HepG2 (cell line): ENCODE data around the gene TBX19. TPM values are rescaled to one million over a fixed set of nuclear protein-coding genes. Genes with fewer than 3 reads are reported as not detected.

ENCODE experiments used
- ATAC-seq: fragments of 200-7000 bp; cut with Tn5 transposase; 3 replicates; pipeline ENCODE4 v1.9.1; 2020; ENCODE audit warnings: mild to moderate bottlenecking, moderate library complexity
- BruUV-seq: library from RNA; stranded (reverse); fragments of 400-500 nt; replicated peaks from 2 replicates; lab custom pipeline; 2021; lab: Mats Ljungman, UMichigan
- CTCF ChIA-PET: fragments of 300-600 bp; formaldehyde crosslinking; extraction: SDS; loops from one replicate; lab custom pipeline; 2021; ENCODE audit warnings: low total read pairs, inconsistent platforms, low intra/inter-chr PET ratio; lab: Yijun Ruan, JAX
- POLR2A ChIA-PET: fragments of 350-600 bp; sonication (Branson Sonifier 250); formaldehyde crosslinking; loops from one replicate; lab custom pipeline; 2020; ENCODE audit warnings: antibody characterized with exemption, inconsistent platforms; lab: Yijun Ruan, JAX
- DNase-seq: peaks from one replicate; pipeline ENCODE4 v3.0.0-alpha.2; 2015; ENCODE audit warnings: low spot score
- FAIRE-seq: peaks from 3 replicates; lab custom pipeline; 2011; peaks lifted over from hg19 to GRCh38; lab: Jason Lieb, UNC
- H2AFZ ChIP-seq: one replicate; pipeline ENCODE4 v1.6.1; 2011; ENCODE audit warnings: low read length, inconsistent platforms
- H3K27ac ChIP-seq: fragments of 300-600 bp; 3 replicates; pipeline ENCODE4 v1.8.0; 2011; ENCODE audit warnings: mixed run types, mild to moderate bottlenecking, mixed read lengths, low read length, inconsistent platforms; ENCODE audit not compliant: insufficient read depth; ENCODE audit errors: extremely low read length
- H3K27me3 ChIP-seq, 2 experiments: fragments of 200-600 bp in 1 of 2; 2 replicates in 1 of 2; 3 replicates in 1 of 2; pipeline versions ENCODE4 v1.6.0 to v1.8.0; 2011; ENCODE audit warnings: low read length in 2 of 2, mild to moderate bottlenecking in 2 of 2, moderate library complexity in 2 of 2, inconsistent platforms in 1 of 2; ENCODE audit not compliant: insufficient read depth in 2 of 2, control insufficient read depth in 1 of 2
- H3K36me3 ChIP-seq, 2 experiments: fragments of 200-600 bp in 1 of 2; replicated peaks in 1 of 2; 2 replicates in 1 of 2; 3 replicates in 1 of 2; pipeline versions ENCODE4 v1.5.1 to v1.8.0; 2011; ENCODE audit warnings: low read length in 2 of 2, inconsistent platforms in 1 of 2; ENCODE audit not compliant: insufficient read depth in 2 of 2, control insufficient read depth in 1 of 2
- H3K4me1 ChIP-seq: 2 replicates; pipeline ENCODE4 v1.5.1; 2012; ENCODE audit warnings: low read length, inconsistent platforms; ENCODE audit not compliant: insufficient read depth
- H3K4me2 ChIP-seq: 2 replicates; pipeline ENCODE4 v1.6.0; 2011; ENCODE audit warnings: low read depth, low read length, inconsistent platforms
- H3K4me3 ChIP-seq, 3 experiments: fragments of 200-600 bp in 1 of 3; sonication (generic), shearing (Covaris generic) in 1 of 3; replicated peaks in 1 of 3; 2 replicates each; pipeline ENCODE4 v1.5.1; 2011 to 2016; ENCODE audit warnings: low read length in 3 of 3, inconsistent platforms in 2 of 3, low read depth in 2 of 3, mild to moderate bottlenecking in 2 of 3, control low read depth in 1 of 3, mixed read lengths in 1 of 3; ENCODE audit not compliant: insufficient read depth in 1 of 3
- H3K79me2 ChIP-seq: one replicate; pipeline ENCODE4 v1.6.1; 2011; ENCODE audit warnings: low read length, inconsistent platforms; ENCODE audit not compliant: insufficient read depth
- H3K9ac ChIP-seq: 2 replicates; pipeline ENCODE4 v1.6.0; 2011; ENCODE audit warnings: mild to moderate bottlenecking, low read depth, low read length, inconsistent platforms; ENCODE audit not compliant: insufficient read depth
- H3K9me3 ChIP-seq: 2 replicates; pipeline ENCODE4 v1.5.1; 2012; ENCODE audit warnings: mild to moderate bottlenecking, low read length
- H4K20me1 ChIP-seq: 2 replicates; pipeline ENCODE4 v1.6.0; 2011; ENCODE audit warnings: inconsistent platforms, mild to moderate bottlenecking, low read length, moderate library complexity; ENCODE audit not compliant: insufficient read depth
- ELF1 ChIP-seq: sonication (generic); formaldehyde crosslinking; IDR thresholded peaks from 2 replicates; pipeline ENCODE4 v1.4.0; 2020; ENCODE audit warnings: missing genetic modification reagents
- GATAD2A ChIP-seq: IDR thresholded peaks from 2 replicates; pipeline ENCODE4 v1.6.1; 2016
- KAT2B ChIP-seq: fragments of 150-350 bp; IDR thresholded peaks from 2 replicates; pipeline ENCODE4 v1.6.1; 2014; ENCODE audit warnings: low read depth, low read length, borderline replicate concordance
- NR2C2 ChIP-seq: sonication (generic); formaldehyde crosslinking; IDR thresholded peaks from 2 replicates; pipeline ENCODE4 v1.4.0; 2020; ENCODE audit warnings: missing genetic modification reagents, mild to moderate bottlenecking, moderate library complexity, borderline replicate concordance
- ONECUT2 ChIP-seq: sonication (generic); formaldehyde crosslinking; IDR thresholded peaks from 2 replicates; pipeline ENCODE4 v1.4.0; 2020; ENCODE audit warnings: missing genetic modification reagents
- PAWR ChIP-seq: sonication (generic); formaldehyde crosslinking; IDR thresholded peaks from 2 replicates; pipeline ENCODE4 v1.4.0; 2020; ENCODE audit warnings: missing genetic modification reagents, mild to moderate bottlenecking, borderline replicate concordance
- POLR2A ChIP-seq, 2 experiments: IDR thresholded peaks; 2 replicates each; pipeline ENCODE4 v1.6.1; 2011; ENCODE audit warnings: low read depth in 2 of 2, low read length in 2 of 2, mild to moderate bottlenecking in 1 of 2, moderate library complexity in 1 of 2; ENCODE audit not compliant: insufficient read depth in 1 of 2
- ZBTB3 ChIP-seq: sonication (generic); formaldehyde crosslinking; IDR thresholded peaks from 2 replicates; pipeline ENCODE4 v1.4.0; 2020; ENCODE audit warnings: low read depth, mild to moderate bottlenecking, moderate library complexity, missing genetic modification reagents, borderline replicate concordance
- ZFP62 ChIP-seq: sonication (generic); formaldehyde crosslinking; IDR thresholded peaks from 2 replicates; pipeline ENCODE4 v1.4.0; 2020; ENCODE audit warnings: missing genetic modification reagents
- ZNF619 ChIP-seq: sonication (generic); formaldehyde crosslinking; IDR thresholded peaks from 2 replicates; pipeline ENCODE4 v1.4.0; 2020; ENCODE audit warnings: mild to moderate bottlenecking, missing genetic modification reagents
- ZNF709 ChIP-seq: sonication (generic); formaldehyde crosslinking; IDR thresholded peaks from 2 replicates; pipeline ENCODE4 v1.5.0; 2020; ENCODE audit warnings: mild to moderate bottlenecking, missing genetic modification reagents
- WGBS: methylation state at CpG from one replicate; pipeline ENCODE4 v1.1.6; 2017; ENCODE audit warnings: low lambda C conversion rate; 5-methylcytosine and 5-hydroxymethylcytosine counted together
- in situ Hi-C: cut with HindIII; loops from 2 replicates; pipeline ENCODE4 v1.10.0; 2017; ENCODE audit warnings: low pct_unique_long_range_greater_than_20kb; ENCODE audit not compliant: extremely low pct_ligation_motif_present
- intact Hi-C: fragments of 100-400 bp; cut with micrococcal nuclease; formaldehyde crosslinking; loops from one replicate; pipeline ENCODE4 v1.10.0; 2022; ENCODE audit not compliant: unreplicated experiment
- polyA plus RNA-seq, 8 experiments: library from polyadenylated mRNA; depleted of rRNA in 3 of 8; stranded (reverse) in 7 of 8; unstranded in 1 of 8; fragments of >200 nt; fragmentation: Illumina TruSeq in 4 of 8; extraction: Trizol in 4 of 8; gene quantifications; 2 replicates each; pipeline versions ENCODE4 v1.2.1 to v1.2.3, GENCODE V29; 2011 to 2016; ENCODE audit warnings: low read depth in 4 of 8, missing spikeins in 1 of 8, mixed read lengths in 1 of 8; ENCODE audit not compliant: insufficient read depth in 1 of 8
- total RNA-seq, 5 experiments: library from RNA; depleted of rRNA; stranded (reverse); fragments of >200 nt; fragmentation: Illumina TruSeq; extraction: Trizol; gene quantifications; 2 replicates each; pipeline ENCODE4 v1.2.3, GENCODE V29; 2016; ENCODE audit warnings: low read depth in 1 of 5
- TF ChIP-seq, protein P1 (sequence below), 2 experiments: IDR thresholded peaks; 2 replicates each; pipeline ENCODE4 v1.6.1; 2011 to 2012; ENCODE audit warnings: low read length in 2 of 2, borderline replicate concordance in 1 of 2, low read depth in 1 of 2, mild to moderate bottlenecking in 1 of 2, moderate library complexity in 1 of 2
- TF ChIP-seq, protein P2 (sequence below): sonication (generic); formaldehyde crosslinking; IDR thresholded peaks from 2 replicates; pipeline ENCODE4 v1.5.0; 2020; ENCODE audit warnings: missing genetic modification reagents, mild to moderate bottlenecking, borderline replicate concordance

The TBX19 gene
- total and polyA plus RNA-seq, 2 of the 13 experiments (the other 11 are each of a cell fraction or from before 2014, with no cell fraction given): 0.31 to 1.4 TPM

DNA sequence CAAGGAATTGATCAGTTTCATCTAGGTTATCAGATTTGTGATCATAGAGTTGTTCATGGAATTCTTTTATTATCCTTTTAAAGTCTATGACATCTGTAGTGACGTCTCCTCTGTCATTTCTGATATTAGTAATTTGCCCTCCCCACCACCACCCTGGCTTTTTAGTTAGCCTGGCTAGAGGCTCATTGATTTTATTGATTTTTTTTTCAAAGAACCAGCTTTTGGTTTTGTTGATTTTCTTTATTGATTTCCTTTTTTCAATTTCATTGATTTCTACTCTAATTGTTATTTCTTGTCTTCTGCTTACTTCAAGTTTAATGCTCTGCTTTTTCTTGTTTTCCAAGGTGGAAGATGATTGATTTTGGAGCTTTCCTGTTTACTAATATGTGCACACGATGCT lies 23.3 kb upstream of the TBX19 start:
- Histone ChIP-seq H3K4me3 (no peak overlapping the region), H3K27me3 (no peaks in the 10 kb centered on the region), H2AFZ (no peak overlapping the region), H3K27ac (no peak overlapping the region), H3K4me2 (no peak overlapping the region), H4K20me1 (no peaks in the 10 kb centered on the region), H3K36me3 (no peaks in the 10 kb centered on the region; a peak in 1 of 5 replicates), H3K9me3 (peaks cover 22% of the 10 kb centered on the region), H3K4me1 (peaks cover 7% of the 10 kb centered on the region), H3K9ac (no peak overlapping the region), H3K79me2 (no peaks in the 10 kb centered on the region)
- ChIA-PET POLR2A (no interaction called here), CTCF (no interaction called here)
- TF ChIP-seq GATAD2A (0 out of 2 replicates have a peak, but pooled peaks have one; percentile 38), KAT2B (peak; percentile 97), PAWR (CRISPR knock-in tag) (no peak), ZNF619 (CRISPR knock-in tag) (no peak), ONECUT2 (CRISPR knock-in tag) (peak; percentile 72; the same call in 1 of the 2 replicates)
- in situ Hi-C loops: no loop called here
- ATAC-seq (no peak), DNase-seq (no peak), FAIRE-seq (no peak)
- intact Hi-C loops: no loop called here
- 45% methylated on average over 2 of the region's 2 CpGs for WGBS
- BruUV-seq: no TSS peak

DNA sequence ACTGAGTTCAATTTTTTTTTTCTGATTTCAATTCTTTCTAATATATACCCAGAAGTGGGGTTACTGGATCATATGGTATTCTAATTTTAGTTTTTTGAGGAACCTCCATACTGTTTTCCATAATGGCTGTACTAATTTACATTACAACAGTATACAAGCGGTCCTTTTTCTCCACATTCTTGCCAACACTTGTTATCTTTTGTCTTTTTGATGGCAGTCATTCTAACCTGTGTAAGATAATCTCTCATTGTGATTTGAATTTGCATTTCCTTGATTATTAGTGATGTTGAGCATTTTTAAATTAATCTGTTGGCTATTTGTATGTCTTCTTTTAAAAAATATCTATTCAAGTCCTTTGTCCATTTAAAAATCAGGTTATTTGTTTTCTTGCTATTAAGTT lies 21.1 kb upstream of the TBX19 start:
- FAIRE-seq (no peak), ATAC-seq (no peak), DNase-seq (no peak)
- no peaks in the 10 kb centered on the region for H3K4me1 ChIP-seq
- no TSS peak for BruUV-seq
- H3K27me3 ChIP-seq: no peaks in the 10 kb centered on the region
- no peak overlapping the region for H3K4me2 ChIP-seq
- H3K9me3 ChIP-seq: peaks cover 22% of the 10 kb centered on the region
- TF ChIP-seq POLR2A (IDR thresholded peaks at IDR 0.05; ENCODE audit: insufficient read depth in 1 of 2, low read depth in 2 of 2, low read length in 2 of 2) (no peak), ZBTB3 (CRISPR knock-in tag) (no peak), ZNF709 (no peak), ELF1 (CRISPR knock-in tag) (no peak), ZFP62 (CRISPR knock-in tag) (no peak), NR2C2 (no peak)
- TF ChIP-seq, protein P1, sequence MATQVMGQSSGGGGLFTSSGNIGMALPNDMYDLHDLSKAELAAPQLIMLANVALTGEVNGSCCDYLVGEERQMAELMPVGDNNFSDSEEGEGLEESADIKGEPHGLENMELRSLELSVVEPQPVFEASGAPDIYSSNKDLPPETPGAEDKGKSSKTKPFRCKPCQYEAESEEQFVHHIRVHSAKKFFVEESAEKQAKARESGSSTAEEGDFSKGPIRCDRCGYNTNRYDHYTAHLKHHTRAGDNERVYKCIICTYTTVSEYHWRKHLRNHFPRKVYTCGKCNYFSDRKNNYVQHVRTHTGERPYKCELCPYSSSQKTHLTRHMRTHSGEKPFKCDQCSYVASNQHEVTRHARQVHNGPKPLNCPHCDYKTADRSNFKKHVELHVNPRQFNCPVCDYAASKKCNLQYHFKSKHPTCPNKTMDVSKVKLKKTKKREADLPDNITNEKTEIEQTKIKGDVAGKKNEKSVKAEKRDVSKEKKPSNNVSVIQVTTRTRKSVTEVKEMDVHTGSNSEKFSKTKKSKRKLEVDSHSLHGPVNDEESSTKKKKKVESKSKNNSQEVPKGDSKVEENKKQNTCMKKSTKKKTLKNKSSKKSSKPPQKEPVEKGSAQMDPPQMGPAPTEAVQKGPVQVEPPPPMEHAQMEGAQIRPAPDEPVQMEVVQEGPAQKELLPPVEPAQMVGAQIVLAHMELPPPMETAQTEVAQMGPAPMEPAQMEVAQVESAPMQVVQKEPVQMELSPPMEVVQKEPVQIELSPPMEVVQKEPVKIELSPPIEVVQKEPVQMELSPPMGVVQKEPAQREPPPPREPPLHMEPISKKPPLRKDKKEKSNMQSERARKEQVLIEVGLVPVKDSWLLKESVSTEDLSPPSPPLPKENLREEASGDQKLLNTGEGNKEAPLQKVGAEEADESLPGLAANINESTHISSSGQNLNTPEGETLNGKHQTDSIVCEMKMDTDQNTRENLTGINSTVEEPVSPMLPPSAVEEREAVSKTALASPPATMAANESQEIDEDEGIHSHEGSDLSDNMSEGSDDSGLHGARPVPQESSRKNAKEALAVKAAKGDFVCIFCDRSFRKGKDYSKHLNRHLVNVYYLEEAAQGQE (IDR thresholded peaks at IDR 0.05; ENCODE audit: borderline replicate concordance in 1 of 2, low read depth in 1 of 2, low read length in 2 of 2): no peak
- TF ChIP-seq, protein P2, sequence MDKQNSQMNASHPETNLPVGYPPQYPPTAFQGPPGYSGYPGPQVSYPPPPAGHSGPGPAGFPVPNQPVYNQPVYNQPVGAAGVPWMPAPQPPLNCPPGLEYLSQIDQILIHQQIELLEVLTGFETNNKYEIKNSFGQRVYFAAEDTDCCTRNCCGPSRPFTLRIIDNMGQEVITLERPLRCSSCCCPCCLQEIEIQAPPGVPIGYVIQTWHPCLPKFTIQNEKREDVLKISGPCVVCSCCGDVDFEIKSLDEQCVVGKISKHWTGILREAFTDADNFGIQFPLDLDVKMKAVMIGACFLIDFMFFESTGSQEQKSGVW: no peak
- intact Hi-C loops (no loop called here), in situ Hi-C loops (no loop called here)
- H4K20me1 ChIP-seq: no peaks in the 10 kb centered on the region
- WGBS: 98% methylated on average over 1 of the region's 1 CpG
- ChIA-PET CTCF (no interaction called here), POLR2A (no interaction called here)
- H3K4me3 ChIP-seq: no peak overlapping the region
- H3K27ac ChIP-seq: no peak overlapping the region
- no peaks in the 10 kb centered on the region for H3K79me2 ChIP-seq
- no peak overlapping the region for H2AFZ ChIP-seq
- no peaks in the 10 kb centered on the region; a peak in 1 of 5 replicates for H3K36me3 ChIP-seq
- H3K9ac ChIP-seq: no peak overlapping the region
